22Rv1 (cell line): Measurements from ENCODE around the gene MYMX.
A peak's percentile ranks its signal among the peaks of the same experiment; 100 is the strongest.

Source experiments
- H3K27ac ChIP-seq: fragments of 450-650 bp; 2 replicates; pipeline ENCODE4 v1.5.1; 2017
- ZFX ChIP-seq: fragments of 450-650 bp; IDR thresholded peaks from 2 replicates; pipeline ENCODE4 v1.6.1; 2017; ENCODE audit warnings: antibody characterized with exemption, borderline replicate concordance
- TF ChIP-seq, protein P1 (sequence below): fragments of 450-650 bp; IDR thresholded peaks from 2 replicates; pipeline ENCODE4 v1.5.1; 2017; ENCODE audit warnings: mild to moderate bottlenecking

The MYMX gene

DNA sequence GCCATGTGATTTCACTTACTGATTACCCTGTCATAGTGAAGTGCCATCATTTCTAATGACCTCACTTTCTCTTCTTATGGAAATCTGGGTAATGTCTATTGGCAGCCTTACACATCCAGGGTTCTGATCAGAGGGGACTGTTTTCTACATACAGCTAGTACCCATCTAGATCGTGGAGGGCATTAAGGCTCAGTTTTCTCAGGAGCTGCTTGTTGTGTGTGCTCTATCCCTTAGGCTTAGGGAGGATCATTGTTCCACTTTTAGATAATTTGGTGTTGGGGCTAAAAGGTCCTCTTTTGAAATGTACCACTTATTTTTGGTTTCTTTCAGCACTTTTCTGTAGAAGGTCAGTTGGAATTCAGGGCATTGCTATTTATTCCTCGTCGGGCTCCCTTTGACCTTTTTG lies 34.0 kb downstream of the MYMX start:
- peak overlapping the region; percentile 91 for H3K27ac ChIP-seq

DNA sequence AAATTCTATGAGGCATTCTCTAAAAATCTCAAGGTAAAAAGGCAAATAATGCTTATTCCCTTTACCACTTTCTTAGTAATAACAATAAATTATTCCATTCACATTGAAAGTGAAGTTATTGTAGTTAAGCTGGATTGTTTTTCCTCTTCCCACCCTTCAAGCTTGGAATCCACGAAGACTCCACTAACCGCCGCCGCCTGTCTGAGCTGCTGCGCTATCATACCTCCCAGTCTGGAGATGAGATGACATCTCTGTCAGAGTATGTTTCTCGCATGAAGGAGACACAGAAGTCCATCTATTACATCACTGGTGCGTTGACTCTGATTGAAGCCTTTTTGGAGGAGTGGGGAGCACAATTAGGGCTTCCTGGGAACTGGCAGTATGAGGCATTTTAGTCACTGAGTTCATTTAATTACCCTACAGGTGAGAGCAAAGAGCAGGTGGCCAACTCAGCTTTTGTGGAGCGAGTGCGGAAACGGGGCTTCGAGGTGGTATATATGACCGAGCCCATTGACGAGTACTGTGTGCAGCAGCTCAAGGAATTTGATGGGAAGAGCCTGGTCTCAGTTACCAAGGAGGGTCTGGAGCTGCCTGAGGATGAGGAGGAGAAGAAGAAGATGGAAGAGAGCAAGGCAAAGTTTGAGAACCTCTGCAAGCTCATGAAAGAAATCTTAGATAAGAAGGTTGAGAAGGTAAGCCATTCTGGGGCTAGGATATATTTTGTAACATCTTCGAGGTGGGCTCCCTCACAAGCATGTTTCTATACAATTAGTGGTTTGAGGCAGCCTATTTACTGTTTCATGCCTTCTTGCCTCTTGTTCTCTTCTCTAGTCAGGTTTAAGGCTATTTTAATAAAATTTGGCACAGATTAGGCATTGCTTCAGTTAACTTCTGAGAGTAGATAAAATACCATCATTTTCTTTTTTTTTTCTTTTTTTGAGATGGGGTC lies 35.1 kb downstream of the MYMX start:
- no peak for TF ChIP-seq ZFX
- TF ChIP-seq, protein P1, sequence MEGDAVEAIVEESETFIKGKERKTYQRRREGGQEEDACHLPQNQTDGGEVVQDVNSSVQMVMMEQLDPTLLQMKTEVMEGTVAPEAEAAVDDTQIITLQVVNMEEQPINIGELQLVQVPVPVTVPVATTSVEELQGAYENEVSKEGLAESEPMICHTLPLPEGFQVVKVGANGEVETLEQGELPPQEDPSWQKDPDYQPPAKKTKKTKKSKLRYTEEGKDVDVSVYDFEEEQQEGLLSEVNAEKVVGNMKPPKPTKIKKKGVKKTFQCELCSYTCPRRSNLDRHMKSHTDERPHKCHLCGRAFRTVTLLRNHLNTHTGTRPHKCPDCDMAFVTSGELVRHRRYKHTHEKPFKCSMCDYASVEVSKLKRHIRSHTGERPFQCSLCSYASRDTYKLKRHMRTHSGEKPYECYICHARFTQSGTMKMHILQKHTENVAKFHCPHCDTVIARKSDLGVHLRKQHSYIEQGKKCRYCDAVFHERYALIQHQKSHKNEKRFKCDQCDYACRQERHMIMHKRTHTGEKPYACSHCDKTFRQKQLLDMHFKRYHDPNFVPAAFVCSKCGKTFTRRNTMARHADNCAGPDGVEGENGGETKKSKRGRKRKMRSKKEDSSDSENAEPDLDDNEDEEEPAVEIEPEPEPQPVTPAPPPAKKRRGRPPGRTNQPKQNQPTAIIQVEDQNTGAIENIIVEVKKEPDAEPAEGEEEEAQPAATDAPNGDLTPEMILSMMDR = no peak
- H3K27ac ChIP-seq = peak overlapping the region; percentile 91

More for the DNA sequence above, 34.0 kb downstream of the MYMX start:
- TF ChIP-seq, protein P1 = no peak
- TF ChIP-seq ZFX = no peak

DNA sequence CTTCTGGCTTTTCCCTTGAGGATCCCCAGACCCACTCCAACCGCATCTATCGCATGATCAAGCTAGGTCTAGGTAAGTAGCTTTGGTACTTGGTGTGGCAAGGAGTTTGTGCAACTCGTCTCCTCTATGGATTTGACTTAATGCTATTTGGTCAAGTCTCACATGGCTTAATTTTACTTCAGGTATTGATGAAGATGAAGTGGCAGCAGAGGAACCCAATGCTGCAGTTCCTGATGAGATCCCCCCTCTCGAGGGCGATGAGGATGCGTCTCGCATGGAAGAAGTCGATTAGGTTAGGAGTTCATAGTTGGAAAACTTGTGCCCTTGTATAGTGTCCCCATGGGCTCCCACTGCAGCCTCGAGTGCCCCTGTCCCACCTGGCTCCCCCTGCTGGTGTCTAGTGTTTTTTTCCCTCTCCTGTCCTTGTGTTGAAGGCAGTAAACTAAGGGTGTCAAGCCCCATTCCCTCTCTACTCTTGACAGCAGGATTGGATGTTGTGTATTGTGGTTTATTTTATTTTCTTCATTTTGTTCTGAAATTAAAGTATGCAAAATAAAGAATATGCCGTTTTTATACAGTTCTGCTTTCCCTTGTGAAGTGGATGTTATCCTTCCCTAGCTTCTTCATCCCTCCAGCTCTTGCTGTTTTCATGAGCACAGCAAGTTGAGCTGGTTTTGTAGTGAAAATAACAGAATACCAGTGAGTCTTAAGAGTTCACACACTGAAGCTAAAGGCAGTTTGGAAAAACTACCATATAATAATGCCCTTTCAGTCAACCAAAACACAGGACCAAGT lies 36.8 kb downstream of the MYMX start:
- TF ChIP-seq ZFX = no peak
- TF ChIP-seq, protein P1 = peak; percentile 81
- H3K27ac ChIP-seq = peak overlapping the region; percentile 91

DNA sequence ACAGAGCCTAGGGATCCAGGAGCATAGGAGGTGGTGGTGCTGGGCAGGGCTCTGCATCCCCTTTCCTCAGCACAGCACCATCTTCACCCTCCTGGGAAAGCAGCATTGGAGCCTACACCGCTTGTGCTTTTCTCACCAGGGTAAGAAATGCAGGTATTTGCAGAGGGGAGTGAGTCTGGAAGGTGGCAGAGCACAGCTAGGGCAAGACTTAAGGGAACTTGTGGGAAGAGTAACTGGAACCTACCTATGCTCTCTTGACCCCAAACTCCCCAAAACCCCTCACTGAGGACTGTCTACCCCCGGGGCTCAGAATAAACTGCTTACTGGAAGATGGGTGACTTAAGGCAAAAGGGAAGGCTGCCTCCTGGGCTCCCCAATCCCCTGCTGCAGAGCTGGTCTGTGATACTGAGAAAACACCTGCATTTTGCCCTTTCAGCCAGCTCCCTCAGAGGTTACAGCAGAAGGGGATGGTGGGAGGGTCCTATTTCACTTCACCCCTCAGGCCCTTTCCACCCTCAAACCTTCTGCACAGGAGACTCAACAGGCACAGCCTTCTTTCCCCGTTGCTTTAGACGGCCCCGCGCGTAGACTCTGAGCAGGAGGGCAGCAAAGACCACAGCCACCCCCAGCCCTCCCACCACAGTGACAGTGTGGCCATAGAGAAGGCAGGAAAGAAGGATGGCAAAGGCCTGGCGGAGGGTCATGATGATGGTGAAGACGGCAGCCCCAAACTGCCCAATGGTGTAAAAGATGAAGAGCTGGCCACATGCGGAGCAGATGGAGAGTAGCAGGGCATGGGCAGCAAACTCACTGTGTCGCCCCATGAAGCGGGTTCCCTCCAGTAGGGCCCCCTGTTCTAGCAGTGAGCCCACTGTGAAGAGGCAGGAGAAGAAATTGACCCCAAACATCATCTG lies 37.7 kb downstream of the MYMX start:
- TF ChIP-seq, protein P1 = no peak
- TF ChIP-seq ZFX = no peak
- peak overlapping the region; percentile 91 for H3K27ac ChIP-seq

DNA sequence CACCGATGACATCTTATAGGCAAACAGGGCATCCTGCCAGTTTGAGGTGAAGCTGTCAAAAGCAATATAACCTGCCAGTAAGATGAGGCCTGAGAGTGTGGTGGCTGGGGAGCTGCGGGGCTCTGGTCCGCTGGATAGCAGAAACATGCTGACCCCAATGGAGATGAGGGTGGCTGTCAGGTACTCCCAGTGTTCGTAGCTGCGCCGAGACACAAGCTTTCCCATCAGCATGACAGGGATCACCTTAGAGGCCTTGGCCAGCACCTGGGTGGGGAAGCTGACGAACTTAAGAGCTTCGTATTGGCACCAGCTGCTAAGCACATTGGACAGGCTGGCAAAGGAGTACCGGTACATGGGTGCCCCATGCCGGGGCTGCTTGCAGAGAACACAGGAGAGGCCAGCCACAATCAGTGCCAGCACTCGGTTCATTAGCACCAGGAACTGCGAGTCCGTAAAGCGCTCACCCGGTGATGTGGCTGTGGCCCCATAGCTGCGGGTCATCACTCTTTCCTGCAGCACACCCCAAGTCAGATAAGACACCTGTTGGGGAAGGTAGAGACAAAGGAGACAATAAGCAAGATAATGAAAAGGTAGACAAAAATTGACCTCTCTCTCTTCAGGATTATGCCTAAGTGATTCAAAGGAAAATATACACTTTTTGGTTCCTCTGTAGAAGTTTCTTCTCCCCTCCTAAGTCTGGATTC lies 38.5 kb downstream of the MYMX start:
- no peak for TF ChIP-seq ZFX
- TF ChIP-seq, protein P1 = no peak
- H3K27ac ChIP-seq = peak overlapping the region; percentile 91
